Smooth muscle cell (in vitro differentiated cells): ENCODE data around the gene STT3B. TPM values are rescaled to one million over a fixed set of nuclear protein-coding genes. Genes with fewer than 3 reads are reported as not detected.

Experiments
- DNase-seq: peaks from one replicate; lab custom pipeline; 2025; ENCODE audit not compliant: unreplicated experiment; lab: John Stamatoyannopoulos, UW
- H2AFZ ChIP-seq: fragments of 200-600 bp; sonication (generic); 2 replicates; pipeline ENCODE4 v1.6.0; 2016; ENCODE audit warnings: antibody characterized with exemption, low read depth, mild to moderate bottlenecking
- H3F3A ChIP-seq: fragments of 200-600 bp; sonication (generic); 2 replicates; pipeline ENCODE4 v1.6.0; 2017; ENCODE audit warnings: antibody characterized with exemption, low read depth
- H3K27ac ChIP-seq: fragments of 200-600 bp; sonication (generic); 2 replicates; pipeline ENCODE4 v1.5.1; 2016; ENCODE audit warnings: low read depth, mild to moderate bottlenecking
- H3K27me3 ChIP-seq: fragments of 200-600 bp; sonication (generic); 2 replicates; pipeline ENCODE4 v1.6.1; 2016; ENCODE audit warnings: low read depth, mild to moderate bottlenecking
- H3K36me3 ChIP-seq: fragments of 200-600 bp; sonication (generic); 2 replicates; pipeline ENCODE4 v1.5.1; 2016; ENCODE audit warnings: low read depth
- H3K4me1 ChIP-seq: fragments of 200-600 bp; sonication (generic); 2 replicates; pipeline ENCODE4 v1.5.1; 2016; ENCODE audit warnings: low read depth
- H3K4me2 ChIP-seq: fragments of 200-600 bp; sonication (generic); 2 replicates; pipeline ENCODE4 v1.6.0; 2016; ENCODE audit warnings: mild to moderate bottlenecking
- H3K4me3 ChIP-seq: fragments of 200-600 bp; sonication (generic); 2 replicates; pipeline ENCODE4 v1.5.1; 2016; ENCODE audit warnings: mild to moderate bottlenecking
- H3K79me2 ChIP-seq: fragments of 200-600 bp; sonication (generic); 2 replicates; pipeline ENCODE4 v1.6.0; 2016; ENCODE audit warnings: low read depth, mild to moderate bottlenecking
- H3K9ac ChIP-seq: fragments of 200-600 bp; sonication (generic); 2 replicates; pipeline ENCODE4 v1.6.0; 2016; ENCODE audit warnings: low read depth
- H3K9me3 ChIP-seq: fragments of 200-600 bp; sonication (generic); replicated peaks from 2 replicates; pipeline ENCODE4 v1.5.1; 2016; ENCODE audit warnings: low read depth
- H4K20me1 ChIP-seq: fragments of 200-600 bp; sonication (generic); 2 replicates; pipeline ENCODE4 v1.6.0; 2016; ENCODE audit warnings: low read depth
- CTCF ChIP-seq: fragments of 200-600 bp; sonication (generic); IDR thresholded peaks from 2 replicates; pipeline ENCODE4 v1.5.1; 2017; ENCODE audit warnings: borderline replicate concordance, mild to moderate bottlenecking, antibody characterized with exemption; ENCODE audit not compliant: insufficient read depth, poor library complexity, severe bottlenecking
- WGBS: methylation state at CpG from one replicate; pipeline ENCODE4 v1.1.7; 2016; ENCODE audit warnings: low lambda C conversion rate; 5-methylcytosine and 5-hydroxymethylcytosine counted together
- polyA plus RNA-seq: library from polyadenylated mRNA; unstranded; fragments of >200 nt; fragmentation: Nextera tagmentation; extraction: Ambion mirVana; gene quantifications from 2 replicates; pipeline ENCODE4 v1.2.1, GENCODE V29; 2016
- total RNA-seq: library from RNA; depleted of rRNA; stranded (reverse); fragments of >200 nt; gene quantifications from 2 replicates; pipeline ENCODE4 v1.2.3, GENCODE V29; 2014

Gene STT3B
- total and polyA plus RNA-seq, 2 experiments from 2014 or later, result 79.1 to 191 TPM

DNA sequence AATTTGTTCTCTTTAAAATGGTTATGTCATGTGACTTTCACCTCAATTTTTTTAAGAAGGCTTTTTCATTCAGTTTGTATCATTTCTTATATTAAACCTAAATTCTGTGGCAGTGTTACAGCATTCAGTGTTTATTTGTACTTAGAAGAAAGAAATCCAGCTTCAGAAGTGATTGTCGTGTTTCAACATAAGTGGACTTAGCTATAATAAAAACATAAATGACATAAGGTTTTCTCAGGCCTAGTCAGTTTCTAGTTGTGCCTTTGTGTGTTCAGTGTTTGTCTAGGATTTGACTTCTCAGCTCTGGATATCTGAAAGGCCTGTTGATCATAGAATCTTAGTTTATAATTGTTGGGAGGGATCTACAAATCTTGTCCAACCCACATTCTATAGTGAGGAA is 80.5 kb downstream of the STT3B start:
- Histone ChIP-seq H3K9me3 (no peaks in the 10 kb centered on the region), H3F3A (peaks cover 9% of the 10 kb centered on the region), H3K4me2 (peak overlapping the region; percentile 53), H2AFZ (no peak overlapping the region), H3K9ac (peak overlapping the region; percentile 58), H3K79me2 (peaks cover 32% of the 10 kb centered on the region), H3K27ac (peak overlapping the region; percentile 90), H3K4me1 (no peaks in the 10 kb centered on the region), H4K20me1 (peaks cover 5% of the 10 kb centered on the region), H3K36me3 (no peaks in the 10 kb centered on the region), H3K27me3 (no peaks in the 10 kb centered on the region), H3K4me3 (no peak overlapping the region)
- no peak for DNase-seq
- 38% methylated on average over 1 of the region's 1 CpG for WGBS
- no peak for TF ChIP-seq CTCF

- Histone ChIP-seq H3K79me2 (peaks cover 32% of the 10 kb centered on the region), H3F3A (peaks cover 9% of the 10 kb centered on the region), H3K9me3 (no peaks in the 10 kb centered on the region), H3K4me2 (peak overlapping the region; percentile 53), H3K27me3 (no peaks in the 10 kb centered on the region), H4K20me1 (peaks cover 5% of the 10 kb centered on the region), H3K9ac (peak overlapping the region; percentile 58), H3K27ac (peak overlapping the region; percentile 90), H3K4me3 (no peak overlapping the region), H2AFZ (no peak overlapping the region), H3K4me1 (no peaks in the 10 kb centered on the region), H3K36me3 (no peaks in the 10 kb centered on the region)
- DNase-seq, result no peak
- TF ChIP-seq CTCF, result no peak
- WGBS, result 48% methylated on average over 4 of the region's 4 CpGs
Observed at GRCh38 chr3:31613654-31614053, 80.9 kb downstream of the STT3B start.

DNA sequence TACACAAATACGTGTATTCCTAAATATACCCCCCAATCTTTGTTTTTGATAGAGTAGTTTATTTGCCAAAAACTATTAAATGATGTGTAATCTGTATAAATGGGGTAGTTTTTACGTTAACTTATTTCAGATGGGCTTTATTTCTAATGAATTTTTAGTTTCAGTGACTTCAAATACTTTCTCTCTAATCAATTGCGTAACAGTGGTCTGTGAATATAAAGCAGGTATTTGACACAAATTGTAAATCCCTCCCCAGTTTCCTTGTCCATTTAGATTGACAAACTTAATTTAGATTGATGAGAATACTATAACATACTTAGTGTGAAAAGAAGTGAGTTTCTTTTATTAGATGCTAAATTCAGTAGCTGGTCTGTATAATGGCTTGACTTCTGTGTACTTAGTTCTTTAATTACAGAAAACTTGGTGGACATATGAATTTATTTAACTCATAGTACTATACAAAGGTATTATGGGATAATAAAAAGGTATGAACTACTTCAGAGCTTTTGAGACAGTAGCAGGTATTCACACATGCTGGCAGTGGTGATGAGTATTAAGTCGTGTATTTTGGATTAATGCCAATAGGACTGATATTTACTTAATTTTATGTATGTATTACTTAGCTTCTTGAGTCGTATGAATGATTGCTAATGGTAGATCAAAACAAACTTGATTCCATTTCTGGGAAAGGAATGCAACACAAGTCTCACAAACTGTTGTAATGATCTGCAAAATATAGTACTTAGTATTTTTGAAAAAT is 81.6 kb downstream of the STT3B start:
- H3K9ac ChIP-seq, result no peak overlapping the region
- no peak overlapping the region for H3K4me2 ChIP-seq
- no peak for TF ChIP-seq CTCF
- H3K36me3 ChIP-seq, result no peaks in the 10 kb centered on the region
- 94% methylated on average over 5 of the region's 5 CpGs for WGBS
- H3K79me2 ChIP-seq, result peaks cover 32% of the 10 kb centered on the region
- no peak overlapping the region for H2AFZ ChIP-seq
- H3K4me3 ChIP-seq, result no peak overlapping the region
- H4K20me1 ChIP-seq, result peaks cover 5% of the 10 kb centered on the region
- H3K4me1 ChIP-seq, result no peaks in the 10 kb centered on the region
- H3K9me3 ChIP-seq, result no peaks in the 10 kb centered on the region
- DNase-seq, result no peak
- H3K27me3 ChIP-seq, result no peaks in the 10 kb centered on the region
- peaks cover 9% of the 10 kb centered on the region for H3F3A ChIP-seq
- H3K27ac ChIP-seq, result peak overlapping the region; percentile 90
